Ovary (tissue), 3 donors: ENCODE data around the gene NIPSNAP2.
"Not testable (repeated sequence)": the region's sequence is repeated elsewhere in the genome, so short reads cannot be mapped to it uniquely, and the experiment has no call there.

Source experiments
- EP300 ChIP-seq: sonication (generic); formaldehyde crosslinking; IDR thresholded peaks from one replicate; pipeline ENCODE4 v1.6.1; 2017; ENCODE audit warnings: antibody characterized with exemption
- POLR2A ChIP-seq: fragments of 450-650 bp; IDR thresholded peaks from one replicate; pipeline ENCODE4 v1.6.1; 2017; ENCODE audit warnings: antibody characterized with exemption, mild to moderate bottlenecking, moderate library complexity
- TF ChIP-seq, protein P1 (sequence below), 3 donors: fragments of 450-650 bp in 2 of 3; fragments of 200-600 bp in 1 of 3; IDR thresholded peaks; one replicate each; pipeline versions ENCODE4 v1.5.1 to v1.8.0; 2016 to 2022; ENCODE audit warnings: antibody characterized with exemption in 3 of 3, mild to moderate bottlenecking in 1 of 3
- donor health status: DM: no; HTN: no; CAD: no.

DNA sequence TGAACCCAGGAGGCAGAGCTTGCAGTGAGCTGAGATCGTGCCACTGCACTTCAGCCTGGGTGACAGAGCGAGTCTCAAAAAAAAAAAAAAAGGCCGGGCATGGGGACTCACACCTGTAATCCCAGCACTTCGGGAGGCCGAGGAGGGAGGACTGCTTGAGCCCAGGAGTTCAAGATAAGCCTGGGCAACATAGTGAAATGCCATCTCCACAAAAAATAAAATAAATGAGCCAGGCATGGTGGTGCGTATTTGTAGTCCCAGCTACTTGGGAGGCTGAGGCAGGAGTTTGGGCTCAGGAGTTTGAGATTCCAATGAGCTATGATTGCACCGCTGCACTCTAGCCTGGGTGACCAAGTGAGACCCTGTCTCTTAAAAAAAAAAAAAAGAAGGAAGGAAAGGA is 68.2 kb downstream of the NIPSNAP2 start:
- TF ChIP-seq, protein P1, sequence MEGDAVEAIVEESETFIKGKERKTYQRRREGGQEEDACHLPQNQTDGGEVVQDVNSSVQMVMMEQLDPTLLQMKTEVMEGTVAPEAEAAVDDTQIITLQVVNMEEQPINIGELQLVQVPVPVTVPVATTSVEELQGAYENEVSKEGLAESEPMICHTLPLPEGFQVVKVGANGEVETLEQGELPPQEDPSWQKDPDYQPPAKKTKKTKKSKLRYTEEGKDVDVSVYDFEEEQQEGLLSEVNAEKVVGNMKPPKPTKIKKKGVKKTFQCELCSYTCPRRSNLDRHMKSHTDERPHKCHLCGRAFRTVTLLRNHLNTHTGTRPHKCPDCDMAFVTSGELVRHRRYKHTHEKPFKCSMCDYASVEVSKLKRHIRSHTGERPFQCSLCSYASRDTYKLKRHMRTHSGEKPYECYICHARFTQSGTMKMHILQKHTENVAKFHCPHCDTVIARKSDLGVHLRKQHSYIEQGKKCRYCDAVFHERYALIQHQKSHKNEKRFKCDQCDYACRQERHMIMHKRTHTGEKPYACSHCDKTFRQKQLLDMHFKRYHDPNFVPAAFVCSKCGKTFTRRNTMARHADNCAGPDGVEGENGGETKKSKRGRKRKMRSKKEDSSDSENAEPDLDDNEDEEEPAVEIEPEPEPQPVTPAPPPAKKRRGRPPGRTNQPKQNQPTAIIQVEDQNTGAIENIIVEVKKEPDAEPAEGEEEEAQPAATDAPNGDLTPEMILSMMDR (IDR thresholded peaks at IDR 0.05) = not testable (repeated sequence)
- not testable (repeated sequence) for TF ChIP-seq POLR2A, EP300
